Measurements from ENCODE around the gene FNBP1. TPM values are rescaled to one million over a fixed set of nuclear protein-coding genes. Genes with fewer than 3 reads are reported as not detected.
"Not testable (repeated sequence)": the region's sequence is repeated elsewhere in the genome, so short reads cannot be mapped to it uniquely, and the experiment has no call there.

FNBP1 gene
- total and polyA plus RNA-seq, 2 experiments from 2014 or later, result 26.6 to 28.8 TPM

DNA sequence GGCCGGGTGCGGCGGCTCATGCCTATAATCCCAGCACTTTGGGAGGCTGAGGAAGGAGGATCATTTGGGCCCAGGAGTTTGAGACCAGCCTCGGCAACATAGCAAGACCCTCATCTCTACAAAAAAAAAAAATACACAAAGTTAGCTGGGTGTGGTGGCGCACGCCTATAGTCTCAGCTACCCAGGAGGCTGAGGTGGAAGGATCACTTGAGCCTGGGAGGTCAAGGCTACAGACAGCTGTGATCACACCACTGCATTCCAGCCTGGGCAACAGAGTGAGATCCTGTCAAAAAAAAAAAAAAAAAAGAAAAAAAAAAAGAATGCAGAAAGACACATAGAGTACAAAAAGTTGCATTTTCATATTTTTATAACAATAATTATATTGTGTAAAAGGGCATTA lies 36.0 kb downstream of the FNBP1 start:
- H3K27me3 ChIP-seq (ENCODE audit: insufficient read depth); H3K4me3 ChIP-seq; H3K36me3 Mint-ChIP-seq (ENCODE audit: low read depth); H3K27me3 Mint-ChIP-seq (ENCODE audit: insufficient read depth, low read depth, poor library complexity); H3K9me3 Mint-ChIP-seq; H3K27ac Mint-ChIP-seq; ATAC-seq; H3F3A ChIP-seq (replicated peaks; ENCODE audit: low read depth); H2AFZ ChIP-seq; H3K36me3 ChIP-seq (ENCODE audit: insufficient read depth); H3K4me1 Mint-ChIP-seq; H3K4me2 ChIP-seq; H3K27ac ChIP-seq (ENCODE audit: low read depth); H3K4me1 ChIP-seq (ENCODE audit: insufficient read depth); H4K20me1 ChIP-seq (replicated peaks; ENCODE audit: insufficient read depth); H3K9me2 ChIP-seq (ENCODE audit: insufficient read depth); DNase-seq (ENCODE audit: low spot score); H3K4me3 Mint-ChIP-seq: not testable (repeated sequence)
- peaks cover 20% of the 10 kb centered on the region for H3K79me2 ChIP-seq (replicated peaks; ENCODE audit: insufficient read depth)

DNA sequence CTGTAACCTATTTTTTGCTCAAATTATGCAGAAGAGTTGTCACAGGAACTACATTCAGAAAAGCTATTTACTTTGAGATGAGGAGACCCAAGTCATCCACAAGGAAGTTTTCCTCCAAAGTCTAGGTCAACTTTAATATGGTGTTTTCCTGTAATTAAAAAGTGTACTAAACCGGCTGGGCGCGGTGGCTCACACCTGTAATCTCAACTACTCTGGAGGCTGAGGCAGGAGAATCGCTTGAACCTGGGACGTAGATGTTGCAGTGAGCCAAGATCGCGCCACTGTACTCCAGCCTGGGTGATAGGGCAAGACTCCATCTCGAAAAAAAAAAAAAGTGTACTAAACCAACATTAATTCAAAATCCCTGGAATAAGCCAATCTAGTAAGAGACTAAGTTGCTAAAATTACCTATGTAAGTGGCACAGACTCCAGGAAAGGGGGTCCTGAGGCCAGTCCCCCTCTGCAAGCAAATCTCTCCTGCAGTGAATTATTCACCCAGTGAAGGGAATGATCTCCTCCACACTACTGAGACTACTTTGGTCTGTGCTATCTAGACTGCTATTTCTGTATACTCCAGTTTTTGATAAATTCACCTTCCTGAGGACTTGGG lies 38.9 kb downstream of the FNBP1 start:
- DNase-seq (ENCODE audit: low spot score) (no peak), ATAC-seq (no peak)
- H3K27ac ChIP-seq (ENCODE audit: low read depth), result no peak overlapping the region
- no peaks in the 10 kb centered on the region for H3K9me2 ChIP-seq (ENCODE audit: insufficient read depth)
- H3K4me1 Mint-ChIP-seq, result peaks cover 7% of the 10 kb centered on the region
- no peak for TF ChIP-seq EZH2phosphoT487 (IDR thresholded peaks at IDR 0.05; ENCODE audit: unreplicated experiment)
- no peak for TF ChIP-seq STAT1 (IDR thresholded peaks at IDR 0.05; ENCODE audit: unreplicated experiment)
- no peak for TF ChIP-seq ZNF331 (CRISPR knock-in tag; IDR thresholded peaks at IDR 0.05; ENCODE audit: low read depth)
- TF ChIP-seq, protein P1, sequence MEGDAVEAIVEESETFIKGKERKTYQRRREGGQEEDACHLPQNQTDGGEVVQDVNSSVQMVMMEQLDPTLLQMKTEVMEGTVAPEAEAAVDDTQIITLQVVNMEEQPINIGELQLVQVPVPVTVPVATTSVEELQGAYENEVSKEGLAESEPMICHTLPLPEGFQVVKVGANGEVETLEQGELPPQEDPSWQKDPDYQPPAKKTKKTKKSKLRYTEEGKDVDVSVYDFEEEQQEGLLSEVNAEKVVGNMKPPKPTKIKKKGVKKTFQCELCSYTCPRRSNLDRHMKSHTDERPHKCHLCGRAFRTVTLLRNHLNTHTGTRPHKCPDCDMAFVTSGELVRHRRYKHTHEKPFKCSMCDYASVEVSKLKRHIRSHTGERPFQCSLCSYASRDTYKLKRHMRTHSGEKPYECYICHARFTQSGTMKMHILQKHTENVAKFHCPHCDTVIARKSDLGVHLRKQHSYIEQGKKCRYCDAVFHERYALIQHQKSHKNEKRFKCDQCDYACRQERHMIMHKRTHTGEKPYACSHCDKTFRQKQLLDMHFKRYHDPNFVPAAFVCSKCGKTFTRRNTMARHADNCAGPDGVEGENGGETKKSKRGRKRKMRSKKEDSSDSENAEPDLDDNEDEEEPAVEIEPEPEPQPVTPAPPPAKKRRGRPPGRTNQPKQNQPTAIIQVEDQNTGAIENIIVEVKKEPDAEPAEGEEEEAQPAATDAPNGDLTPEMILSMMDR (conservative IDR thresholded peaks at IDR 0.05; ENCODE audit: low read depth in 2 of 2), result no peak
- TF ChIP-seq EZH2 (IDR thresholded peaks at IDR 0.05; ENCODE audit: low read depth, unreplicated experiment), result no peak
- no peak for TF ChIP-seq JUNB (IDR thresholded peaks at IDR 0.05; ENCODE audit: unreplicated experiment)
- no peak for TF ChIP-seq POLR2AphosphoS5 (IDR thresholded peaks at IDR 0.05; ENCODE audit: low read depth)
- TF ChIP-seq, protein P2, sequence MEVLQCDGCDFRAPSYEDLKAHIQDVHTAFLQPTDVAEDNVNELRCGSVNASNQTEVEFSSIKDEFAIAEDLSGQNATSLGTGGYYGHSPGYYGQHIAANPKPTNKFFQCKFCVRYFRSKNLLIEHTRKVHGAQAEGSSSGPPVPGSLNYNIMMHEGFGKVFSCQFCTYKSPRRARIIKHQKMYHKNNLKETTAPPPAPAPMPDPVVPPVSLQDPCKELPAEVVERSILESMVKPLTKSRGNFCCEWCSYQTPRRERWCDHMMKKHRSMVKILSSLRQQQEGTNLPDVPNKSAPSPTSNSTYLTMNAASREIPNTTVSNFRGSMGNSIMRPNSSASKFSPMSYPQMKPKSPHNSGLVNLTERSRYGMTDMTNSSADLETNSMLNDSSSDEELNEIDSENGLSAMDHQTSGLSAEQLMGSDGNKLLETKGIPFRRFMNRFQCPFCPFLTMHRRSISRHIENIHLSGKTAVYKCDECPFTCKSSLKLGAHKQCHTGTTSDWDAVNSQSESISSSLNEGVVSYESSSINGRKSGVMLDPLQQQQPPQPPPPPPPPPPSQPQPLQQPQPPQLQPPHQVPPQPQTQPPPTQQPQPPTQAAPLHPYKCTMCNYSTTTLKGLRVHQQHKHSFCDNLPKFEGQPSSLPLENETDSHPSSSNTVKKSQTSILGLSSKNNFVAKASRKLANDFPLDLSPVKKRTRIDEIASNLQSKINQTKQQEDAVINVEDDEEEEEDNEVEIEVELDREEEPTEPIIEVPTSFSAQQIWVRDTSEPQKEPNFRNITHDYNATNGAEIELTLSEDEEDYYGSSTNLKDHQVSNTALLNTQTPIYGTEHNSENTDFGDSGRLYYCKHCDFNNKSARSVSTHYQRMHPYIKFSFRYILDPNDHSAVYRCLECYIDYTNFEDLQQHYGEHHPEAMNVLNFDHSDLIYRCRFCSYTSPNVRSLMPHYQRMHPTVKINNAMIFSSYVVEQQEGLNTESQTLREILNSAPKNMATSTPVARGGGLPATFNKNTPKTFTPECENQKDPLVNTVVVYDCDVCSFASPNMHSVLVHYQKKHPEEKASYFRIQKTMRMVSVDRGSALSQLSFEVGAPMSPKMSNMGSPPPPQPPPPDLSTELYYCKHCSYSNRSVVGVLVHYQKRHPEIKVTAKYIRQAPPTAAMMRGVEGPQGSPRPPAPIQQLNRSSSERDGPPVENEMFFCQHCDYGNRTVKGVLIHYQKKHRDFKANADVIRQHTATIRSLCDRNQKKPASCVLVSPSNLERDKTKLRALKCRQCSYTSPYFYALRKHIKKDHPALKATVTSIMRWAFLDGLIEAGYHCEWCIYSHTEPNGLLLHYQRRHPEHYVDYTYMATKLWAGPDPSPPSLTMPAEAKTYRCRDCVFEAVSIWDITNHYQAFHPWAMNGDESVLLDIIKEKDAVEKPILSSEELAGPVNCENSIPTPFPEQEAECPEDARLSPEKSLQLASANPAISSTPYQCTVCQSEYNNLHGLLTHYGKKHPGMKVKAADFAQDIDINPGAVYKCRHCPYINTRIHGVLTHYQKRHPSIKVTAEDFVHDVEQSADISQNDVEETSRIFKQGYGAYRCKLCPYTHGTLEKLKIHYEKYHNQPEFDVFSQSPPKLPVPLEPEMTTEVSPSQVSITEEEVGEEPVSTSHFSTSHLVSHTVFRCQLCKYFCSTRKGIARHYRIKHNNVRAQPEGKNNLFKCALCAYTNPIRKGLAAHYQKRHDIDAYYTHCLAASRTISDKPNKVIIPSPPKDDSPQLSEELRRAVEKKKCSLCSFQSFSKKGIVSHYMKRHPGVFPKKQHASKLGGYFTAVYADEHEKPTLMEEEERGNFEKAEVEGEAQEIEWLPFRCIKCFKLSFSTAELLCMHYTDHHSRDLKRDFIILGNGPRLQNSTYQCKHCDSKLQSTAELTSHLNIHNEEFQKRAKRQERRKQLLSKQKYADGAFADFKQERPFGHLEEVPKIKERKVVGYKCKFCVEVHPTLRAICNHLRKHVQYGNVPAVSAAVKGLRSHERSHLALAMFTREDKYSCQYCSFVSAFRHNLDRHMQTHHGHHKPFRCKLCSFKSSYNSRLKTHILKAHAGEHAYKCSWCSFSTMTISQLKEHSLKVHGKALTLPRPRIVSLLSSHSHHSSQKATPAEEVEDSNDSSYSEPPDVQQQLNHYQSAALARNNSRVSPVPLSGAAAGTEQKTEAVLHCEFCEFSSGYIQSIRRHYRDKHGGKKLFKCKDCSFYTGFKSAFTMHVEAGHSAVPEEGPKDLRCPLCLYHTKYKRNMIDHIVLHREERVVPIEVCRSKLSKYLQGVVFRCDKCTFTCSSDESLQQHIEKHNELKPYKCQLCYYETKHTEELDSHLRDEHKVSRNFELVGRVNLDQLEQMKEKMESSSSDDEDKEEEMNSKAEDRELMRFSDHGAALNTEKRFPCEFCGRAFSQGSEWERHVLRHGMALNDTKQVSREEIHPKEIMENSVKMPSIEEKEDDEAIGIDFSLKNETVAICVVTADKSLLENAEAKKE (CRISPR knock-in tag; IDR thresholded peaks at IDR 0.05), result no peak
- TF ChIP-seq NANOG (IDR thresholded peaks at IDR 0.05; ENCODE audit: borderline replicate concordance), result no peak
- TF ChIP-seq ZNF114 (CRISPR knock-in tag; IDR thresholded peaks at IDR 0.05), result no peak
- TF ChIP-seq, protein P3, sequence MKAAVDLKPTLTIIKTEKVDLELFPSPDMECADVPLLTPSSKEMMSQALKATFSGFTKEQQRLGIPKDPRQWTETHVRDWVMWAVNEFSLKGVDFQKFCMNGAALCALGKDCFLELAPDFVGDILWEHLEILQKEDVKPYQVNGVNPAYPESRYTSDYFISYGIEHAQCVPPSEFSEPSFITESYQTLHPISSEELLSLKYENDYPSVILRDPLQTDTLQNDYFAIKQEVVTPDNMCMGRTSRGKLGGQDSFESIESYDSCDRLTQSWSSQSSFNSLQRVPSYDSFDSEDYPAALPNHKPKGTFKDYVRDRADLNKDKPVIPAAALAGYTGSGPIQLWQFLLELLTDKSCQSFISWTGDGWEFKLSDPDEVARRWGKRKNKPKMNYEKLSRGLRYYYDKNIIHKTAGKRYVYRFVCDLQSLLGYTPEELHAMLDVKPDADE (IDR thresholded peaks at IDR 0.05), result no peak
- H3K36me3 ChIP-seq (ENCODE audit: insufficient read depth), result no peaks in the 10 kb centered on the region
- H3K4me3 Mint-ChIP-seq, result no peak overlapping the region
- 0 out of 2 replicates have a peak, but pooled peaks cover 5% of the 10 kb centered on the region for H3F3A ChIP-seq (replicated peaks; ENCODE audit: low read depth)
- H3K36me3 Mint-ChIP-seq (ENCODE audit: low read depth), result no peaks in the 10 kb centered on the region
- H3K4me1 ChIP-seq (ENCODE audit: insufficient read depth), result 0 out of 2 replicates have a peak, but pooled peaks cover 4% of the 10 kb centered on the region
- H3K27me3 ChIP-seq (ENCODE audit: insufficient read depth), result no peaks in the 10 kb centered on the region
- H3K27ac Mint-ChIP-seq, result no peak overlapping the region
- peaks cover 4% of the 10 kb centered on the region for H3K27me3 Mint-ChIP-seq (ENCODE audit: insufficient read depth, low read depth, poor library complexity)
- H3K4me2 ChIP-seq, result no peak overlapping the region
- no peaks in the 10 kb centered on the region; the same call in 1 of the 2 replicates for H4K20me1 ChIP-seq (replicated peaks; ENCODE audit: insufficient read depth)
- H2AFZ ChIP-seq, result no peak overlapping the region
- no peak overlapping the region for H3K4me3 ChIP-seq
- H3K79me2 ChIP-seq (replicated peaks; ENCODE audit: insufficient read depth), result peaks cover 24% of the 10 kb centered on the region
- H3K9me3 Mint-ChIP-seq, result no peaks in the 10 kb centered on the region
